Subcutaneous adipose tissue (tissue), 4 donors: ENCODE measurements around the gene PMVK. TPM values are rescaled to one million over a fixed set of nuclear protein-coding genes. Genes with fewer than 3 reads are reported as not detected.

ENCODE experiments used
- total RNA-seq, 4 donors: library from RNA; depleted of rRNA; stranded (reverse); fragments of >200 nt; gene quantifications; one replicate each; pipeline ENCODE4 v1.1.0, GENCODE V29; 2016
- TF ChIP-seq, protein P1 (sequence below): fragments of 450-650 bp; IDR thresholded peaks from one replicate; pipeline ENCODE4 v1.5.1; 2016; ENCODE audit warnings: low read depth, mild to moderate bottlenecking, control low read depth, antibody characterized with exemption, moderate library complexity

Gene PMVK
- total RNA-seq, 4 donors from 2014 or later = 11.6 to 22.4 (median 14.4) TPM

DNA sequence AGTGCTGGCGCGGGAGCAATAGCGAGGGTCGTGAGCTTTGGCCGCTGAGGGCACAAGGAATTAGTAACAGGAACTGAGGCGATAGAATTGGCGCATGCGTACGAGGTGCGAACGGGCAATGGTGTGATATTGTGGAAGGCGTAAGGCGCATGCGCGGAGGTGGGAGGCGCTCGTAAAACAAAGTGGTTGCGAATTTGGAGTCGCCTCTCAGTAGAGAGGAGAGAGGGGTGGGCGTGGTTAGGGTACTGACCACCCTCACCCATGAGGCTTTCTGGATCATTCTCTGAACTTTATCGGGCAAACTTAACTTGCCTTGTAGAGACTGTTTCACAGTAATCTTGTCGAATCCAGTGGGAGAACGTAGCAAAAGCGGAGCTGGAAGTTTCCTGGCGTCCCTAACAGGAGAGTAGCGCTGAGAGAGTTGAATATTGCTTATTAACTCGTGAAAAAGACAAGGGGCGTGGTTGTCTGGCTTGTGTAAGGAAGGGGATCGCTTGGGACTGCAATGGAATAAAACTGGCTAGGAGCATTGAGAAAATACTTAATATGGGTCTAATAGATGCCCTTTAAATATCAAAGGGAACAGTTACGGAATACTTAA lies 38.4 kb upstream of the PMVK start:
- TF ChIP-seq, protein P1, sequence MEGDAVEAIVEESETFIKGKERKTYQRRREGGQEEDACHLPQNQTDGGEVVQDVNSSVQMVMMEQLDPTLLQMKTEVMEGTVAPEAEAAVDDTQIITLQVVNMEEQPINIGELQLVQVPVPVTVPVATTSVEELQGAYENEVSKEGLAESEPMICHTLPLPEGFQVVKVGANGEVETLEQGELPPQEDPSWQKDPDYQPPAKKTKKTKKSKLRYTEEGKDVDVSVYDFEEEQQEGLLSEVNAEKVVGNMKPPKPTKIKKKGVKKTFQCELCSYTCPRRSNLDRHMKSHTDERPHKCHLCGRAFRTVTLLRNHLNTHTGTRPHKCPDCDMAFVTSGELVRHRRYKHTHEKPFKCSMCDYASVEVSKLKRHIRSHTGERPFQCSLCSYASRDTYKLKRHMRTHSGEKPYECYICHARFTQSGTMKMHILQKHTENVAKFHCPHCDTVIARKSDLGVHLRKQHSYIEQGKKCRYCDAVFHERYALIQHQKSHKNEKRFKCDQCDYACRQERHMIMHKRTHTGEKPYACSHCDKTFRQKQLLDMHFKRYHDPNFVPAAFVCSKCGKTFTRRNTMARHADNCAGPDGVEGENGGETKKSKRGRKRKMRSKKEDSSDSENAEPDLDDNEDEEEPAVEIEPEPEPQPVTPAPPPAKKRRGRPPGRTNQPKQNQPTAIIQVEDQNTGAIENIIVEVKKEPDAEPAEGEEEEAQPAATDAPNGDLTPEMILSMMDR = no peak

DNA sequence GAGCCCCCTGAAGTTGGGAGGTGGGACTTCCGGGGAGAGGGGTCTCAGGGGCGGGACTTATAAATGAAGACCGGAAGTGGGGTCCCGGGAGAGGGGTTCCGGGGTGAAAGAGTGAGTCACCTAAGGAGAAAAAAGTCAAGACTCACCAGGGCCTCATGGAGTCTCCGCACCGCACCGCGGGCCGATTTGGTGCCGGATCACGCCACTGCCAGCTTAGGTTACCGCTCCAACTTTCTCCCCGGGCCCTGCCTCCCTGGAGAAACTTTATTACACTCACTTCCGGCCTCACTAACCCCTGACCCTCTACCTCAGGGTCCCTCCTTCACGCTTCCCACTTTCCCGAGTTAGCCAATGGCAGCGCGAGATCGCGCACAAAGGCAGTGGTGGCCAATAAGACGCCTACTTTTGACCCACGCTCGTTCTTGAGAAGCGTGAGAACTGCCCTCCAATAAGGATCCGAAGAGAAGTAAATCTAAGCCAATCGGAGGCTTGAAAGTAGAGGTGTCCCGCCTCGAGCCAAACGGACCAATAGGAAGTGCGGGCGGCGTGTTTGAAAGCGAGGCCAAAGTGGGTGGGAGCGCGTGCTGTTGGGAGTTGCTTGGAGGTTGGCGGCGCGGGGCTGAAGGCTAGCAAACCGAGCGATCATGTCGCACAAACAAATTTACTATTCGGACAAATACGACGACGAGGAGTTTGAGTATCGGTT lies 37.7 kb upstream of the PMVK start, which contains the start of gene CKS1B:
CKS1B (plus strand) TSS at position 580 of the 706 bp plus-strand sequence; CDS start at position 645, 65 bp downstream.
- TF ChIP-seq, protein P1 = no peak

DNA sequence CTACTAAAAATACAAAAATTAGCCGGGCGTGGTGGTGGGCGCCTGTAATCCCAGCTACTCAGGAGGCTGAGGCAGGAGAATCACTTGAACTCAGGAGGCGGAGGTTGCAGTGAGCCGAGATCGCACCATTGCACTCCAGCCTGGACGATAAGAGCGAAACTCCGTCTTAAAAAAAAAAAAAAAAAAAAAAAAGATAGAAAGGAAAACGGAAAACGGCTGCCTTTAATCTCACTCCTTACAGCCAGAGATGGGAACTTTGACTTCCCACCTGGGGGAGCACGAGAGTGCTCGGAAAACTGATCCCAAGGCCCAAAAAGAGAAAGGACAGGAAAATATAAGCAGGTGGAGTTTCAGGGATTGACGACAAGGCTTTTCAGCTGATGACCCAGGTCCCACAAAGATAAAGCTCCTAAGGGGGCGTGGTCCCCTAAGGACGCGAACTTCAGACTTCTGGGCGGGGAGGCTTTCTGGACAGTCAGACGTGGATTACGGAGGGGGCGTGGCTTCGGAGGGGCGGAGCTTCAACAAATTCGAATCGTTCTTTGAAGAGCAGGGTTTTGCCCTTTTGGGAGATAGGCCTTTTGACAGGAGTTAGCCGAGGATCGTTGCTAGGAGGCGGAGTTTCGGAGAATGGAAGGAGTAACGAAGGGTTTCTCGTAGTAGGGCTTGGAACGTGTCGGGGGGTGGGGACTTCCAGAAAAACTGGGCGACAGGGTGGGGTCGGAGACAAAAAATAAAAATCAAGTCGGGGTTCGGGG lies 37.0 kb upstream of the PMVK start:
- TF ChIP-seq, protein P1 = no peak

DNA sequence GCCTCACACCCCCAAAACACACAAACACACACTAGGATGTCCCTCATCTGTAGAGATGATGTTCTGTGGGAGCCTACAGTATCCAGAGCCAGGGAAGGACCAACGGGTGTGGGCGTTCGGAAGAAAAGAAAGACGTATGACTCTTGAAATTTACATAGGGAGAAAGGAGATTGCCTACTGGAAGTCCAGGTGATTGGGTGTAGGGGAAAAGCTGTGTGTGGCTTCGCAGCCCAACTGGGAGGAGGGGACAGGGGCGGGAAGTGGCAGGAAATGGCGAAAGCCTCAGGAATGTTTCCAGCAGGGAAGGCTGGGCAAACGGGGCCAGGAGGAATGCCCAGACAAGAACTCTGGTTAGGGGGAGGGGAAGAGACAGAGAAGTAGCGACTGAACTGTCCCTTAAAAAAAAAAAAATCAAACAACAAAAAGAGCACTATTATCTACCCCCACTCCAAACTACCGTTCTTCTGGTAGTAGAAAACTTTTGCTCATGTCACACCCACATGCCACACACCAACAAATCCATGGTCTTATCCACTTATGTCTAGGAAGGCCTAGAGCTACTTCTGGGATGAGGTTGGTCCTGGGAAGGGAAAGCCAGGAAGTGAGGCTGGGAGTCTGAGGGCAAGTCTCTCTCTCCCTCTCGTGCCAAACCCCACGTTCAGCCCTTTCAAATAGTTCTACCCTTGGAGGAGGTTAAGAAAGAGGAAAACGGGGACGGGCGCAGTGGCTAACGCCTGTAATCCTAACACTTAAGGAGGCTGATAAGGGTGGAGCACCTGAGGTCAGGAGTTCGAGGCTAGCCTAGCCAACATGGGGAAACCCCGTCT lies 36.2 kb upstream of the PMVK start:
- TF ChIP-seq, protein P1 = no peak

DNA sequence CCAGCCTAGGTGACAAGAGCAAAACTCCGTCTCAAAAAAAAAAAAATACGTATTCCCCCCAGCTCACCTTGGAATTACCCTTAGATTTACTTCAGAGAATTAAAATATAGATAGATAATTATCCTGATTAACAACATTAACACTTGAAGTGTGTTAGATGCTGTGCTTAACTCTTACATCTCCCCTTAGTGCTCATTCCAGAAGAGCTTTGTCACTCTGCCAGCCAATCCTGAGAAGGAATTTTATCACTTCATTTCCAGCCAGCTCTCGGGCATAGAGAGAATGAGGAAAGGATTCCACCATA lies 35.6 kb upstream of the PMVK start:
- TF ChIP-seq, protein P1 = no peak

DNA sequence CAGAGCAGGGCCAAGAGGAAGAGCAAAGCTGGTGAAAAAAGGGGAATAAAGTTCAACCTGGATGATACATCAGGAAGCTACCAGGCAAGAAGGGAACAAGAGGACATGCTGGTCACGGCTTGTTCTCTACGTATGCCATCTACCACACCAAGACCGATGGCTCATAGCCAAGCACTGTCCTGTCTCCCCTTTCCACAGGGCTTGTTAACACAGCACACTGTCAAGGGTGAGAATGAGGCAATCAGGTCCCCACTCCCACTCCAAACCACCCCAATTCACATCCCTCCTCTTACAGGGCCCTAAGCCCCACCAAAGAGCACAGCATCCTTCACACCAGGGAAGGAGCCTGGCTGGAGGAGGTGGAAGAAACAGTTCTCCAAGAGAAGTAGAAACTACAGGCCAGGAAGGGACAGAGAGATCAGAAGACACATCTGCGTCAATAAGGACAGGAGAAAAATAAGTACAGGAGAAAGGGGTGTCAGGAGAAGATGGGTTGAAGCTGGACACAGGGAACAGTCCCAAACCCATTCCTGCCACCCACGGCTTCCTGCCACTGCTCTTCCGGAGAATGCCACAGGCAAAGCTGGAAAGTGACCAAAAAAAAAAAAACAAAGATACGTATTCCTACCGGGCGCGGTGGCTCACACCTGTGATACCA lies 35.0 kb upstream of the PMVK start:
- TF ChIP-seq, protein P1 = no peak
